KMS-11 (cell line): ENCODE measurements around the gene COBL.

Experiments
- H2AFZ ChIP-seq: fragments of 200-600 bp; sonication (generic); 2 replicates; pipeline ENCODE4 v1.6.1; 2016; ENCODE audit warnings: antibody characterized with exemption, mixed run types, low read depth
- H3K27ac ChIP-seq: fragments of 200-600 bp; sonication (generic); 2 replicates; pipeline ENCODE4 v1.6.1; 2016; ENCODE audit warnings: mild to moderate bottlenecking, mixed run types
- H3K27me3 ChIP-seq: fragments of 200-600 bp; sonication (generic); 2 replicates; pipeline ENCODE4 v1.6.1; 2017; ENCODE audit warnings: mild to moderate bottlenecking, low read depth, mixed run types, moderate library complexity; ENCODE audit not compliant: insufficient read depth
- H3K36me3 ChIP-seq: fragments of 200-600 bp; sonication (generic); 2 replicates; pipeline ENCODE4 v1.6.1; 2017; ENCODE audit warnings: mild to moderate bottlenecking, mixed run types; ENCODE audit not compliant: insufficient read depth
- H3K4me1 ChIP-seq: fragments of 200-600 bp; sonication (generic); 2 replicates; pipeline ENCODE4 v1.6.1; 2016; ENCODE audit warnings: mild to moderate bottlenecking, low read depth, mixed run types; ENCODE audit not compliant: poor library complexity, severe bottlenecking
- H3K4me2 ChIP-seq: fragments of 200-600 bp; sonication (generic); 2 replicates; pipeline ENCODE4 v1.7.0; 2016; ENCODE audit warnings: mild to moderate bottlenecking, mixed run types
- H3K4me3 ChIP-seq: fragments of 200-600 bp; sonication (generic); IDR thresholded peaks from 2 replicates; pipeline ENCODE4 v1.6.1; 2017; ENCODE audit warnings: low read depth, low read length, mixed read lengths; ENCODE audit not compliant: insufficient read depth
- H3K79me2 ChIP-seq: fragments of 200-600 bp; sonication (generic); 2 replicates; pipeline ENCODE4 v1.6.1; 2016; ENCODE audit warnings: low read depth, mixed run types; ENCODE audit not compliant: insufficient read depth
- H3K9ac ChIP-seq: fragments of 200-600 bp; sonication (generic); 2 replicates; pipeline ENCODE4 v1.6.1; 2016; ENCODE audit warnings: mild to moderate bottlenecking, mixed run types
- H4K20me1 ChIP-seq: fragments of 200-600 bp; sonication (generic); 2 replicates; pipeline ENCODE4 v1.6.1; 2016; ENCODE audit warnings: mild to moderate bottlenecking, mixed run types; ENCODE audit not compliant: insufficient read depth
- CTCF ChIP-seq: fragments of 200-600 bp; sonication (generic); conservative IDR thresholded peaks from 2 replicates; pipeline ENCODE4 v1.6.1; 2017; ENCODE audit warnings: low read depth, mild to moderate bottlenecking, antibody characterized with exemption, low read length, moderate library complexity, mixed read lengths

Gene COBL

GRCh38 chr7:51223505-51223904, 93.1 kb downstream of the COBL start:
- Histone ChIP-seq H3K36me3 (no peaks in the 10 kb centered on the region), H3K27ac (no peak overlapping the region), H3K79me2 (no peaks in the 10 kb centered on the region), H2AFZ (no peak overlapping the region), H3K4me1 (no peaks in the 10 kb centered on the region), H3K4me2 (no peak overlapping the region), H3K27me3 (no peaks in the 10 kb centered on the region), H4K20me1 (no peaks in the 10 kb centered on the region), H3K9ac (no peak overlapping the region), H3K4me3 (no peak overlapping the region)
- TF ChIP-seq CTCF: no peak

GRCh38 chr7:51222916-51223315, 93.7 kb downstream of the COBL start:
- Histone ChIP-seq H3K27me3 (no peaks in the 10 kb centered on the region), H3K79me2 (no peaks in the 10 kb centered on the region), H3K4me2 (no peak overlapping the region), H3K27ac (no peak overlapping the region), H3K36me3 (no peaks in the 10 kb centered on the region), H3K4me3 (no peak overlapping the region), H3K4me1 (no peaks in the 10 kb centered on the region), H4K20me1 (no peaks in the 10 kb centered on the region), H2AFZ (no peak overlapping the region), H3K9ac (no peak overlapping the region)
- TF ChIP-seq CTCF: no peak

- no peak overlapping the region for H3K27ac ChIP-seq
- no peak overlapping the region for H3K9ac ChIP-seq
- no peaks in the 10 kb centered on the region for H3K79me2 ChIP-seq
- H3K4me1 ChIP-seq: no peaks in the 10 kb centered on the region
- no peak overlapping the region for H3K4me2 ChIP-seq
- no peaks in the 10 kb centered on the region for H3K36me3 ChIP-seq
- no peak overlapping the region for H3K4me3 ChIP-seq
- H3K27me3 ChIP-seq: no peaks in the 10 kb centered on the region
- no peak overlapping the region for H2AFZ ChIP-seq
- TF ChIP-seq CTCF: no peak
- H4K20me1 ChIP-seq: no peaks in the 10 kb centered on the region
These were observed 96.4 kb downstream of the COBL start for GRCh38 chr7:51220226-51220625.

GRCh38 chr7:51219261-51219988, 97.2 kb downstream of the COBL start:
- no peaks in the 10 kb centered on the region for H3K79me2 ChIP-seq
- no peaks in the 10 kb centered on the region for H4K20me1 ChIP-seq
- H3K9ac ChIP-seq: no peak overlapping the region
- no peaks in the 10 kb centered on the region for H3K36me3 ChIP-seq
- no peak overlapping the region for H2AFZ ChIP-seq
- H3K27ac ChIP-seq: no peak overlapping the region
- no peaks in the 10 kb centered on the region for H3K27me3 ChIP-seq
- H3K4me1 ChIP-seq: no peaks in the 10 kb centered on the region
- no peak overlapping the region for H3K4me2 ChIP-seq
- H3K4me3 ChIP-seq: no peak overlapping the region
- TF ChIP-seq CTCF: no peak
